ENCODE measurements around the gene LDAH.
A peak's percentile ranks its signal among the peaks of the same experiment; 100 is the strongest.

LDAH gene

DNA sequence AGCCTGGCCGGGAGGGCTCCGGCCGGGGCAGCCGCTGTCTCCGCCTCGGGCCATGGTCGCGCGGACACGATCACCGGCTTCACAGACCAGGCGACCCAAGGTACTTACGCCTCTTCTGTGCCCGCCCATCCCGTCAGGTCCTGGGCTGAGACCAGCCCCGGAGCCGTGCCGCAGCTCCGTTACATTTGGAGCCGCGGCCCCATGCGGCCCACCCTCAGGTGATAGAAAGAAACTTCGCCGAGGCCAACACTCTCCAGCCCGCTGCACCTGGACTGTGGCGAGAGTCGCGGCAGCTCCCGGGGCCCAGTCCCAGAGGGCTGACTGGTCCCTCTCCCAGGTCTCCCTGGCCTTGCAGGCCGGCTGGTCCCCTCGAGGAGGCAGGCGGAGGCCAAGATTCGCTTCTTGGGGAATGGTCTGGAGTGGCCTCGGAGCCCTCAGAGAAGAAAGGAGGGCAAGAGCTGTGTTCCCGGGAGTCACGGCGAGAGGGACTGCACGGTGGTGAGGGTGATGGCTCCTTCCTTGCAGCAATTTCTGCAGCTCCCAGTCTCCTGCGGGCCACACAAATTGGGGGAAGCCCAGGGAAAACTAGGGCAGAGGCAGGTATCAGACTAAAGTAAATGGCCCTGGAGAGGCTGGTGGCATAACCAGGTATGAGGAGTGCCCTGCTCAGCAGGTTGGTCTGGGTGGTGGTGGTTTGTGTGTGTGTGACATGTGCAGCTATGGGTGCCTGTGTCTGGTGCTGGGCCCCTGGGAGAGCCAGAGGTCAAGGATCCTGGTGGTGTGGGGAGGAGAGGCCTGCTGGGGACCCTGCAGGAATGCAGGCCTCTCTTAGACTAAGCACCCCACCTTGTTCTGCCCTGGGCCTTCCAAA, 155.1 kb downstream of the LDAH start:
- peak; percentile 33 for DNase-seq (ENCODE audit: low read depth)
- peak overlapping the region; percentile 28 for H3K4me3 ChIP-seq (ENCODE audit: low read length)
- TF ChIP-seq, protein P1, sequence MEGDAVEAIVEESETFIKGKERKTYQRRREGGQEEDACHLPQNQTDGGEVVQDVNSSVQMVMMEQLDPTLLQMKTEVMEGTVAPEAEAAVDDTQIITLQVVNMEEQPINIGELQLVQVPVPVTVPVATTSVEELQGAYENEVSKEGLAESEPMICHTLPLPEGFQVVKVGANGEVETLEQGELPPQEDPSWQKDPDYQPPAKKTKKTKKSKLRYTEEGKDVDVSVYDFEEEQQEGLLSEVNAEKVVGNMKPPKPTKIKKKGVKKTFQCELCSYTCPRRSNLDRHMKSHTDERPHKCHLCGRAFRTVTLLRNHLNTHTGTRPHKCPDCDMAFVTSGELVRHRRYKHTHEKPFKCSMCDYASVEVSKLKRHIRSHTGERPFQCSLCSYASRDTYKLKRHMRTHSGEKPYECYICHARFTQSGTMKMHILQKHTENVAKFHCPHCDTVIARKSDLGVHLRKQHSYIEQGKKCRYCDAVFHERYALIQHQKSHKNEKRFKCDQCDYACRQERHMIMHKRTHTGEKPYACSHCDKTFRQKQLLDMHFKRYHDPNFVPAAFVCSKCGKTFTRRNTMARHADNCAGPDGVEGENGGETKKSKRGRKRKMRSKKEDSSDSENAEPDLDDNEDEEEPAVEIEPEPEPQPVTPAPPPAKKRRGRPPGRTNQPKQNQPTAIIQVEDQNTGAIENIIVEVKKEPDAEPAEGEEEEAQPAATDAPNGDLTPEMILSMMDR (IDR thresholded peaks at IDR 0.05; ENCODE audit: insufficient read depth, low read depth, low read length, missing control alignments): no peak

DNA sequence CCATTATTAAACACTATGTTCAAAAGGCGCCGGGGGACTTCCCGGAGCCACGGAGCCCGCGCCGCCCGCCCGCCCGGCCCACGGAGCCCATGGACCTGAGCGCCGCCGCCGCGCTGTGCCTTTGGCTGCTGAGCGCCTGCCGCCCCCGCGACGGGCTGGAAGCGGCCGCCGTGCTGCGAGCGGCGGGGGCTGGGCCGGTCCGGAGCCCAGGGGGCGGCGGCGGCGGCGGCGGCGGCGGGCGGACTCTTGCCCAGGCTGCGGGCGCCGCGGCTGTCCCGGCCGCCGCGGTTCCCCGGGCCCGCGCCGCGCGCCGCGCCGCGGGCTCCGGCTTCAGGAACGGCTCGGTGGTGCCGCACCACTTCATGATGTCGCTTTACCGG, 155.8 kb downstream of the LDAH start:
- no peak for DNase-seq (ENCODE audit: low read depth)
- TF ChIP-seq, protein P1 (IDR thresholded peaks at IDR 0.05; ENCODE audit: insufficient read depth, low read depth, low read length, missing control alignments): no peak
- peak overlapping the region; percentile 28 for H3K4me3 ChIP-seq (ENCODE audit: low read length)

DNA sequence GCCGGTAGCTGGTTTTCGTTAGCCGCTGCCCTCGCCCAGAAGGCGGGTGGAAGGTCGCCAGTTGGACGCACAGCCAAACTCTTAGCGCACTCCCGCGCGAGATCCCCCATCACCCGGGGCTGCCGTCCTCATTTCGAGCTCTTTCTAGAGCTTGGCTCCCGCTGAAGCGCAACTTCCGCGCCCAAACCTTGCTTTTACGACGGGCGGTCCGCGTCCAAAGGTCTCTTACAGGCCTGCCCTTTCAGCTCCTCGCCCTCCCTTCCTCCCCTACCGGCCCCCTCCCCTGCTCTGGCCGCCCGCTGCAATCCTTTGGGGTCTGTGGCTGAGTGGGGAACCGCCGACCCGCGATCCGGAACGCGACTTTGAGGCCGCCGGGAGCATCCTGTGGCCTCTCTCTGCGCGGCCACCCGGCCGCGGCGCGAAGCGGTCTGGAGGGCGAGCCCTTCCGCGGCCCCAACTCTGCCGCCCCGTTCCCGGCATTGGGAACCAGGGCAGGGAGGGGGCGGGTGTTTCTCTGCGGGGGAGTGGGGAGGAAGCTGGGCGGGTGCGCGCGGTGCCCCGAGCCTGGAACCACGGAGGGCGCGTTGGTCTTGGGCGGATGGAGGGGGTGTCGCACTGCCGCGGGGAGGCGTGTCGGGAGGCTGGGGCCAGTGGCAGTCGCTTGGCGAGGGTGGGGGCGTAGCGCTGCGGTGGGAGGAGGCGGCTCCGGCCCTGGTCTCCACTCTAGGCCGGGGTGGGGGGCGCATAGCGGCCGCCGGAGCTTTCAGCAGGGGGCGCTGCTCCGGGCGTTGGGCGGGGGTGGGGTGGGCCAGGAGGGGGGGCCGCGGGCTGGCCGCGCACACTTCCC, 156.4 kb downstream of the LDAH start, which contains the start of gene GDF7:
GDF7 (plus strand) TSS at position 841 of the 847 bp plus-strand sequence. CDS start 96 bp downstream, outside the sequence.
- peak within 1 kb of the TSS; percentile 28 for H3K4me3 ChIP-seq (ENCODE audit: low read length)
- DNase-seq (ENCODE audit: low read depth): no peak
- TF ChIP-seq, protein P1 (IDR thresholded peaks at IDR 0.05; ENCODE audit: insufficient read depth, low read depth, low read length, missing control alignments): no peak

DNA sequence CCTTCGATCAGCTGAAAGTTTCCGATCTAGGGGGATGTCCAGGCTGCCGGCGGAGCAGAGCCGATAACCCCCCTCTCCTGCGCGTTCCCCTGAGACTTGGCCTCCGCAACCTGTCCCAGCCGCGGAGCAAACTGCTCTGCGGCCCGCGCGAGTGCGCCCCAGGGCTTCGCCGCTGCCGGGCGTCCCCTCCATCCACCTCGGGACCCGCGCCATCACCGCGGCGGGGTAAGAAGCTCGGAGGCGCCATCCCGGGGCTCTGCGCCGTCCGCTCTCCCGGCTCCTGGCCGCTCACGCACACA, 156.9 kb downstream of the LDAH start:
- TF ChIP-seq, protein P1 (IDR thresholded peaks at IDR 0.05; ENCODE audit: insufficient read depth, low read depth, low read length, missing control alignments): no peak
- H3K4me3 ChIP-seq (ENCODE audit: low read length): no peak overlapping the region
- DNase-seq (ENCODE audit: low read depth): no peak

DNA sequence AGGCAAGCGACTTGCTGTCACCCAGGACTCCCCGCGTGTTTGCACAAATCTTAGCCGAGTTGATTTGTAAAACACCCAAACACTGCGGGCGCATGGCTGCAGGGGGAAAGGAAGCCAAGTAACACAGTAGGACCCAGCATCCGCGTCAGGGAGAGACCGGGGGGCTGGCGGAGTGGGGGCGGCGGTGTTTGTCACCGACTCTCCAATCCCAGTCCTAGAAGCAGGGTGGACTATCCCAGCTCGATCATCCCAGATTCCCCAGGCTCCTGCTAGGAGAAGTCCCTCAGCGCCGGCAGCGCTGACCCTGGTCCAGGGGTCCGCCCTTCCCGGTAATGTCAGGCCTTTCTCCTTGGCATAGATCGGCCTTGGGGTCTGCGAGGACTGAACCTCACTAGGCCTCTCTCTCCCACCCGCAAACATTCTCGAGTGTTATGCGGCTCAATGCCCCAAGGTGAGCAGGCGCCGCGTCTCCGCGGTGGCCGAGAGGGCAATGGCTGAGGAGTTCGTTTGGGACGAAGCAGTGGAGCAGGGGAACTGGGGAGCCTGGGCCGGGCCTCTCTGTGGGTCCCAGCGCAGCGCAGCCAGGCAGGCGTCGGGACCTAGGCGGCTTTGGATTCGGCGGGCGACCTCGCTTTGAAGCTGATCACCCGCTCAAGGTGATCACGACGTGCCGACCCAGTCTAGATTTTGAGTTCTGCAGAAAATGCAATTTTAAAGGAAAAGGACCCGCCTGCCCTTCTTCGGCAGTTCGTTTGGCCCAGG, 157.5 kb downstream of the LDAH start:
- DNase-seq (ENCODE audit: low read depth): no peak
- TF ChIP-seq, protein P1 (IDR thresholded peaks at IDR 0.05; ENCODE audit: insufficient read depth, low read depth, low read length, missing control alignments): no peak
- H3K4me3 ChIP-seq (ENCODE audit: low read length): no peak overlapping the region

DNA sequence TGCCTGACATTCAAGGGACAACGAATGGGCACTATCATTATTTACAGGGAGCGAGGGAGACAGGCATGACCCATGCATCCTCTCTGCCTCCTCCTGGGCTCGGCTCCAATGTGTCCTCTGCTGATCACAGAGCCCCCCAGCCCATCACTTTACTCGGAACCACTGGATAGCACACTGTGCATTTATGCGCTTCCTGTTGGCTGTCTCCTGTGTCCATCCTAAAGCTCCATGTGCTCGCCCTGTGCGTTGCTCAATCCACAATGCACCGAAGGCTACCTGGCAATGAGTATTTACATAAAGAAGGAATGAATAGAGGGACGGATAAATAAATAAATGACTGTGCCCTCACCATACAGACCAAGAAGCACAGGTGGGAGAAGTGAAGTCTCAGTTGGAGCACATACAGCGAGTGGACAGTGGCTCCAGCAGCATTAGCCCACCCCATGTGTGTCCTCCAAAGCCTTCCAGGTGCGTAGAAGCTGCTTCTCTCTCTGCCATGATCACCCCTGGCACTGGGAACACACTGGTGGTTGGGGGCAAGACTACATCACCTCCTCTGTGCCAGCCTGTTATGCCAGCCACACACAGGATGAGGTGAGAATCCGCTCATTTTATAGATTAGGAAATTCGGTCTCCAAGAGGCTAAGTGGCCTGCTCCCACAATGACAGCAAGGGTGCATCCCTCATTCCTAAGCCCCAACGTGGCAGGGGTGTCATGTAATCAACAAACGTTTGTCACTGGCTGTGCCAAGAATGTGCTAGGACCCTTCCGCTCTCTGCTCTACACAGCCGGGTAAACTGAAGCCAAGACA, 158.3 kb downstream of the LDAH start:
- TF ChIP-seq, protein P1 (IDR thresholded peaks at IDR 0.05; ENCODE audit: insufficient read depth, low read depth, low read length, missing control alignments): no peak
- DNase-seq (ENCODE audit: low read depth): no peak
- H3K4me3 ChIP-seq (ENCODE audit: low read length): no peak overlapping the region

Measured in epithelial cell of esophagus (primary cell).